Measurements from ENCODE around the gene CERS6. TPM values are rescaled to one million over a fixed set of nuclear protein-coding genes. Genes with fewer than 3 reads are reported as not detected.

The CERS6 gene
- total and polyA plus RNA-seq, 10 of the 15 experiments (the other 5 are each of a cell fraction or from before 2014, with no cell fraction given) = 1.3 to 20.4 (median 14.1) TPM

GRCh38 chr2:168589236-168590211 is 133.5 kb downstream of the CERS6 start:
- BruUV-seq (replicated peaks) = no TSS peak
- Histone ChIP-seq H3K36me3 (ENCODE audit: control insufficient read depth in 2 of 2, insufficient read depth in 2 of 2, low read length in 1 of 2) (peaks cover 0 to 4% of the 10 kb centered on the region in 2 experiments; a peak in 1 of 4 replicates), H3K27ac (ENCODE audit: control insufficient read depth, insufficient read depth) (no peak overlapping the region), H3K79me2 (ENCODE audit: control insufficient read depth, insufficient read depth, low read length) (peaks cover 17% of the 10 kb centered on the region), H3K27me3 (replicated peaks in 1 of 2; ENCODE audit: control insufficient read depth in 2 of 2, insufficient read depth in 2 of 2, low read length in 1 of 2) (no peaks in the 10 kb centered on the region), H3K4me3 (no peak overlapping the region), H3K4me2 (ENCODE audit: control insufficient read depth, insufficient read depth) (no peak overlapping the region), H4K20me1 (ENCODE audit: control insufficient read depth, insufficient read depth) (no peaks in the 10 kb centered on the region; the same call in 1 of the 2 replicates), H3K4me1 (ENCODE audit: control insufficient read depth, insufficient read depth, low read length) (peaks cover 29% of the 10 kb centered on the region), H3K9me3 (replicated peaks; ENCODE audit: control insufficient read depth, insufficient read depth, low read length) (peaks cover 3% of the 10 kb centered on the region; the same call in 2 of the 3 replicates), H2AFZ (ENCODE audit: control insufficient read depth, low read depth, low read length) (no peak overlapping the region), H3K9ac (ENCODE audit: control insufficient read depth, insufficient read depth, low read length) (no peak overlapping the region)
- ChIA-PET SMC1A (ENCODE audit: uncharacterized antibody, unreplicated experiment) (no interaction called here), CTCF (interaction anchor here (0.6 kb wide), 1 partner anchor 60 kb away, joined by 3 read pairs; no protein-coding TSS in a partner anchor), RAD21 (ENCODE audit: unreplicated experiment) (no interaction called here), POLR2A (no interaction called here)
- in situ Hi-C loops (cut with MboI) = no loop called here
- no peak for FAIRE-seq
- ATAC-seq = no peak
- TF ChIP-seq CBFB (IDR thresholded peaks at IDR 0.05; ENCODE audit: low read depth) (no peak), NFYB (IDR thresholded peaks at IDR 0.05; ENCODE audit: insufficient read depth, low read depth, low read length) (no peak), MAX (IDR thresholded peaks at IDR 0.05; ENCODE audit: low read depth, low read length) (no peak), DPF2 (IDR thresholded peaks at IDR 0.05) (no peak), CUX1 (IDR thresholded peaks at IDR 0.05; ENCODE audit: insufficient replicate concordance, low read depth, low read length) (no peak), CEBPB (IDR thresholded peaks at IDR 0.05; ENCODE audit: borderline replicate concordance in 1 of 2, low read depth in 2 of 2, low read length in 2 of 2) (no peak), SIX5 (IDR thresholded peaks at IDR 0.05; ENCODE audit: low read depth, low read length, severe bottlenecking) (no peak), EZH2 (IDR thresholded peaks at IDR 0.05; ENCODE audit: borderline replicate concordance, control insufficient read depth, low read depth, low read length) (no peak), MEF2B (IDR thresholded peaks at IDR 0.05; ENCODE audit: partially characterized antibody, poor library complexity, severe bottlenecking) (no peak), SUPT20H (IDR thresholded peaks at IDR 0.05; ENCODE audit: borderline replicate concordance, control insufficient read depth, low read depth, low read length) (no peak), CBX3 (IDR thresholded peaks at IDR 0.05; ENCODE audit: borderline replicate concordance, low read depth) (no peak), PAX8 (IDR thresholded peaks at IDR 0.05) (no peak), BCL11A (IDR thresholded peaks at IDR 0.05; ENCODE audit: low read depth, low read length) (no peak), NFYA (IDR thresholded peaks at IDR 0.05; ENCODE audit: borderline replicate concordance, low read depth, low read length) (no peak), FOXK2 (IDR thresholded peaks at IDR 0.05) (no peak)
- intact Hi-C loops (cut with micrococcal nuclease; ENCODE audit: unreplicated experiment) = no loop called here
- DNase-seq (ENCODE audit: low read depth, low spot score) = no peak
- WGBS (ENCODE audit: insufficient coverage, insufficient replicate concordance, low lambda C conversion rate, missing lambda C conversion rate) = 64% methylated on average over 5 of the region's 5 CpGs

All from GM12878 (cell line).